ENCODE measurements around the gene HOXA13. TPM values are rescaled to one million over a fixed set of nuclear protein-coding genes. Genes with fewer than 3 reads are reported as not detected.
A peak's percentile ranks its signal among the peaks of the same experiment; 100 is the strongest.

HOXA13 gene
- total RNA-seq, 2 experiments from 2014 or later: not detected

DNA sequence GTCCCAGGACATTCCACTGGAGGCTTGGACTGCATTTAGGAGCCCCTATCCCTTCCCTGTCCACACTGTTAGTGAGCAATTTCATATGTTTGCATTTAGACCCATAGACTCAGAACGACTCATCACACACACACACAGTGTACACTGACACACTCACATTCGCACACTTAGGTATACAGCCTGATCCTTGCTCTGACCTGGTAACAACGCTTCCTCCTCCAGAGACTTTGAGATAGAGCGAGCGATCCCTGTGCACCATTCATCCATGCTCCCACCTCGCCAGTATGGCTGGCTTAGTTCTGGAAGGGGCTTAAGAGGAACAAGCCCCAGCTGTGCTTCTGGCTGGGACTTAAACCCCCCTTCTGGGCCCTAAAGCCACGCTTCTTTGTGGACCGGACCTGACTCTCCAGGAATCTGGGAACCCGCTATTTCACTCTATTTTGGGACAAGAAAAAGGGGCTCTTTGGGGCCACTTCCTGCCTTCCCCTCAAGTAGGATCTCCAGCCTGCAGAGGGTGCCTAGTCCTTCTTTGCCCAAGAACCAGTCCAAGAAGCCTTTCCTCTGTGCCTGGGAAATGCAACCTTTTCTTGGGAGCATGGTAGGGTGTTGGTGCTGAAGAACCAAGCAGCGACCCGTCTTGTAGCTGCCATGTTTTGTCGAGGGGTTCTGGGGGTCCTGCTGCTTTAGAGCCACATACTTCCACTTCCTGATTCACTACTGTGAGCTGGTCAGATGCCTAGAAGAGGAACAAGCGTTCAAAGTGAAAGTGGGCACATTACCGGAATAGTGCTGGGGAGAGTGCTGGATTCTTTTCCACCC is 1.1 kb upstream of the HOXA13 start:
- ChIA-PET CTCF (interaction anchor here (1.0 to 2.8 kb wide), 3 partner anchors 9 to 11 kb away, joined by 3 to 8 read pairs (median 8); no protein-coding TSS in a partner anchor), POLR2A (interaction anchor here (0.5 kb wide), 1 partner anchor 219 kb away, joined by 3 read pairs; no protein-coding TSS in a partner anchor)
- Mint-ChIP-seq H3K9me3 (no peaks in the 10 kb centered on the region), H3K4me1 (ENCODE audit: low read depth) (peaks cover 37% of the 10 kb centered on the region), H3K27ac (no peak overlapping the region), H3K27me3 (peaks cover 82% of the 10 kb centered on the region), H3K4me3 (peak overlapping the region; percentile 67), H3K36me3 (ENCODE audit: low read depth) (no peaks in the 10 kb centered on the region)
- DNase-seq (no peak), ATAC-seq (no peak)
- intact Hi-C loops (cut with micrococcal nuclease): loop anchor here (5.0 to 10.0 kb wide), 2 partner anchors 34 to 724 kb away; partner anchors contain the start of gene HOXA9
- TF ChIP-seq, protein P1, sequence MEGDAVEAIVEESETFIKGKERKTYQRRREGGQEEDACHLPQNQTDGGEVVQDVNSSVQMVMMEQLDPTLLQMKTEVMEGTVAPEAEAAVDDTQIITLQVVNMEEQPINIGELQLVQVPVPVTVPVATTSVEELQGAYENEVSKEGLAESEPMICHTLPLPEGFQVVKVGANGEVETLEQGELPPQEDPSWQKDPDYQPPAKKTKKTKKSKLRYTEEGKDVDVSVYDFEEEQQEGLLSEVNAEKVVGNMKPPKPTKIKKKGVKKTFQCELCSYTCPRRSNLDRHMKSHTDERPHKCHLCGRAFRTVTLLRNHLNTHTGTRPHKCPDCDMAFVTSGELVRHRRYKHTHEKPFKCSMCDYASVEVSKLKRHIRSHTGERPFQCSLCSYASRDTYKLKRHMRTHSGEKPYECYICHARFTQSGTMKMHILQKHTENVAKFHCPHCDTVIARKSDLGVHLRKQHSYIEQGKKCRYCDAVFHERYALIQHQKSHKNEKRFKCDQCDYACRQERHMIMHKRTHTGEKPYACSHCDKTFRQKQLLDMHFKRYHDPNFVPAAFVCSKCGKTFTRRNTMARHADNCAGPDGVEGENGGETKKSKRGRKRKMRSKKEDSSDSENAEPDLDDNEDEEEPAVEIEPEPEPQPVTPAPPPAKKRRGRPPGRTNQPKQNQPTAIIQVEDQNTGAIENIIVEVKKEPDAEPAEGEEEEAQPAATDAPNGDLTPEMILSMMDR (IDR thresholded peaks at IDR 0.05): no peak

DNA sequence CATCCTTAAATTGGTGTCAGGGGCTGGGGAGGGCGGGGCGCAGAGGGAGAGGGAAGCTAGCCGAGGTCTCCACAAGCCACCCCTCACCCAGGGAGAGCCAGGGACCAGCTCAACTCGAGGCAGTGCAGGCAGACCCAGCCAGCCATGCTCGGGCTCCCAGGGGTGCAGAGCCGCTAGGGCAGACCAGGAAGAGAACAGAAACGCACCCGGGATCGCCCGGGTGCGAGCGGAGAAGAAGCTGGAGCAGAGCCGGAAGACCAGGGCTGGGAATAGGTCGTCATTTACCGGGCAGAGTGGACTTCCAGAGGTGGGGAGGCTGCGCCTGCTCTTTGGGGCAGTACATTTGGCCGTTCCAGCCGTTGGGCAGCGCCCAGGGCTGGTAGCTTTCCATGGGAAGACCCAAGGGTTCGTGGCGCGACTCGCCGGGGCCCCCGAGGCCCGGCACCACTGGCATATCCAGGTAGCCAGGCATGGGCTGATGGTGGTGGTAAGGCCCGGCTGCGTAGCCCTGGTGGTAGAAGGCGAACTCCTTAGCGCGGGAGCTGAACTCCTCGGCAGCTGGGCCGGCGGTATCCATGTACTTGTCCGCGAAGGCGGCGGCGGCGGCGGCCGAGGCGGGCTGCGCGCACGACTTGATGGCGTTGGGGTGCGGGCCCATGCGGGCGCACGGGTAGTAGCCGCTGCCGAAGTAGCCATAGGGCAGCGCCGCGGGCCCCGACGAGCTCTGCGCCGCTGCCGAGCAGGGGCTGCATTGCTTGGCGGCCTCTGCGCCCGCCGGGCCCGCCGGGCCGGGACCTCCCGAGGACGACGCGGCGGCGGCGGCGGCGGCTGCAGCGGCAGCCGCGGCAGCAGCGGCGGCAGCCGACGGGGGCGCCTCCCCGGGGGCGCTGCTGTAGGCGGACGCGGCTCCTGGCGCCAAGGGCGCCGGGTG is 755 bp downstream of the HOXA13 start:
- Mint-ChIP-seq H3K27ac (no peak overlapping the region), H3K4me1 (ENCODE audit: low read depth) (peaks cover 28% of the 10 kb centered on the region), H3K27me3 (peaks cover 80% of the 10 kb centered on the region), H3K4me3 (peak overlapping the region; percentile 53), H3K36me3 (ENCODE audit: low read depth) (no peaks in the 10 kb centered on the region), H3K9me3 (no peaks in the 10 kb centered on the region)
- intact Hi-C loops (cut with micrococcal nuclease): loop anchor here (5.0 kb wide), 3 partner anchors 42 to 583 kb away; partner anchors contain the start of gene HOXA7
- TF ChIP-seq, protein P1 (IDR thresholded peaks at IDR 0.05): no peak
- no peak for DNase-seq
- ATAC-seq: peak; percentile 11
- ChIA-PET POLR2A (interaction anchor here (1.4 kb wide), 1 partner anchor 14 kb away, joined by 5 read pairs; the partner anchor contains the start of gene HOXA11), CTCF (interaction anchor here (0.9 to 2.8 kb wide), 13 partner anchors 9 to 895 kb away, joined by 3 to 8 read pairs (median 4); partner anchors contain the start of gene EVX1)

- TF ChIP-seq, protein P1 (IDR thresholded peaks at IDR 0.05): no peak
- no peak for DNase-seq
- Mint-ChIP-seq H3K4me3 (no peak overlapping the region), H3K27me3 (peaks cover 81% of the 10 kb centered on the region), H3K9me3 (no peaks in the 10 kb centered on the region), H3K4me1 (ENCODE audit: low read depth) (peaks cover 33% of the 10 kb centered on the region), H3K27ac (no peak overlapping the region), H3K36me3 (ENCODE audit: low read depth) (no peaks in the 10 kb centered on the region)
- intact Hi-C loops (cut with micrococcal nuclease): loop anchor here (5.0 kb wide), 3 partner anchors 41 to 584 kb away; partner anchors contain the start of gene HOXA7
- no peak for ATAC-seq
- ChIA-PET POLR2A (interaction anchor here (1.4 kb wide), 1 partner anchor 13 kb away, joined by 5 read pairs; the partner anchor contains the start of gene HOXA11), CTCF (interaction anchor here (0.9 to 2.8 kb wide), 12 partner anchors 8 to 896 kb away, joined by 3 to 8 read pairs (median 4); partner anchors contain the start of gene EVX1)
Measured at GRCh38 chr7:27198138-27198841, 1.6 kb downstream of the HOXA13 start.

DNA sequence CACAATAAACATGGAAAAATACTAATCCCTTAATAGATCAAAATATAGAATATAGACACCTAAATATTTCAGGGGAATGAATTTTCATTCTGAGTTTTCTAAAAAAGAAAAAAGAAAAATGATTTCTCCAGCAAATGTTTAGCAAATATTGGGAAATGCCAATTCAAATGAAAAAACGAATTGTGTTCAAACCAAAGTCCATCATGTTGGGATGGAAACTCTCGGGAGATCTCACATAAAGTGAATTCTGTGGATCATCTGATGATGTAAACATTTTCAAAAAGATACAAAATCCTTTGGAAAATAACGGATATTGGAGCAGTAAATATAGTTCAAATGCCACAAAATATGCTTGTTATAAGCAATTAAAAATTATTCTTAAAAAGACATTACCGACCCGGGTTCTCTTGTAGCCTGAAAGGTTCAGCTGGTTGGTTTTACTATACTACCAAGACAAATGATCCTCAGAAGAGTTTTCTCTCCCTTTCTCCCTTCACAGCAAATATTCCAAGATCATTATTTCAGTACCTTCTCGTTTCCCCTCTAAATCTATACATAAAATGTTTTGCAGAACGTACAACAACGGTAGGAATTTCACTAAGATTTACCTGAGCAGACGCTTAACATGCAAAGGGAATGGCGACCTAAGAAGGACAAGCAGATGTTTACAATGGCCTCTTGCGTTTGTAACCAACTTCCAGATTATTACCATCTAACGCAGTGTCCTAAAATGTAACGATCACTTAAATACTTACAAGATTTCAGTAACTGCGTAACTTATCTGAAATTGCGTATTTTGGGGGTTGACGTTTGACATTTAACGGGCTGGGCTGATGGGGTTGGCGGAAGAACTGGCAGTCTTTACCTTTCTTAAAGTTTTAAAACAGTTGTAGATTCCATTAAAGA is 2.5 kb downstream of the HOXA13 start:
- no peak overlapping the region for H3K4me3 Mint-ChIP-seq
- DNase-seq (no peak), ATAC-seq (no peak)
- TF ChIP-seq, protein P1 (IDR thresholded peaks at IDR 0.05): no peak
- ChIA-PET CTCF (interaction anchor here (2.1 to 2.3 kb wide), 2 partner anchors 14 to 47 kb away, joined by 6 to 7 read pairs; no protein-coding TSS in a partner anchor), POLR2A (no interaction called here)
- H3K9me3 Mint-ChIP-seq: no peaks in the 10 kb centered on the region
- intact Hi-C loops (cut with micrococcal nuclease): loop anchor here (5.0 kb wide), 3 partner anchors 40 to 585 kb away; partner anchors contain the start of gene HOXA7
- H3K27ac Mint-ChIP-seq: no peak overlapping the region
- H3K36me3 Mint-ChIP-seq (ENCODE audit: low read depth): no peaks in the 10 kb centered on the region
- H3K27me3 Mint-ChIP-seq: peaks cover 78% of the 10 kb centered on the region
- H3K4me1 Mint-ChIP-seq (ENCODE audit: low read depth): peaks cover 32% of the 10 kb centered on the region
